ENCODE results near the gene CRADD.
"Not testable (repeated sequence)": the region's sequence is repeated elsewhere in the genome, so short reads cannot be mapped to it uniquely, and the experiment has no call there.

The CRADD gene

GRCh38 chr12:93737457-93738198, 60.5 kb downstream of the CRADD start:
- DNase-seq (ENCODE audit: low read depth in 2 of 2), result no peak

- no peak for DNase-seq (ENCODE audit: low read depth in 2 of 2)
Observed at GRCh38 chr12:93738199-93739058, 61.3 kb downstream of the CRADD start.

- no peak for DNase-seq (ENCODE audit: low read depth in 2 of 2)
Observed at GRCh38 chr12:93740751-93741150, 63.6 kb downstream of the CRADD start.

- DNase-seq (ENCODE audit: low read depth in 2 of 2), result no peak
Observed at GRCh38 chr12:93741659-93742109, 64.5 kb downstream of the CRADD start.

- DNase-seq (ENCODE audit: low read depth in 2 of 2), result peak in 1 of 2 experiments; percentile 40
Observed at GRCh38 chr12:93742110-93742934, 65.1 kb downstream of the CRADD start.

- no peak for DNase-seq (ENCODE audit: low read depth in 2 of 2)
Observed at GRCh38 chr12:93743229-93743998, 66.2 kb downstream of the CRADD start.

- DNase-seq (ENCODE audit: low read depth in 2 of 2), result no peak
Observed at GRCh38 chr12:93743999-93744689, 67.0 kb downstream of the CRADD start.

- no peak for DNase-seq (ENCODE audit: low read depth in 2 of 2)
Observed at GRCh38 chr12:93745286-93745685, 68.1 kb downstream of the CRADD start.

GRCh38 chr12:93746572-93747168, 69.5 kb downstream of the CRADD start:
- DNase-seq (ENCODE audit: low read depth in 2 of 2), result no peak

- no peak for DNase-seq (ENCODE audit: low read depth in 2 of 2)
Observed at GRCh38 chr12:93748672-93749383, 71.7 kb downstream of the CRADD start.

GRCh38 chr12:93749515-93749914, 72.3 kb downstream of the CRADD start:
- DNase-seq (ENCODE audit: low read depth in 2 of 2), result no peak

- no peak for DNase-seq (ENCODE audit: low read depth in 2 of 2)
Observed at GRCh38 chr12:93750056-93750455, 72.9 kb downstream of the CRADD start.

- DNase-seq (ENCODE audit: low read depth in 2 of 2), result no peak
Observed at GRCh38 chr12:93751864-93752610, 74.9 kb downstream of the CRADD start.

GRCh38 chr12:93753285-93753684, 76.1 kb downstream of the CRADD start:
- no peak for DNase-seq (ENCODE audit: low read depth in 2 of 2)

- no peak for DNase-seq (ENCODE audit: low read depth in 2 of 2)
Observed at GRCh38 chr12:93753838-93754429, 76.8 kb downstream of the CRADD start.

GRCh38 chr12:93754859-93755258, 77.7 kb downstream of the CRADD start:
- not testable (repeated sequence) for DNase-seq (ENCODE audit: low read depth in 2 of 2)

GRCh38 chr12:93756288-93756687, 79.1 kb downstream of the CRADD start:
- no peak for DNase-seq (ENCODE audit: low read depth in 2 of 2)
